Measurements from ENCODE around the gene MYBPC3.

The MYBPC3 gene

GRCh38 chr11:47392546-47393162, 40.2 kb upstream of the MYBPC3 start:
- DNase-seq (ENCODE audit: extremely low read depth, insufficient read length) = no peak
- no peaks in the 10 kb centered on the region for H3K27me3 ChIP-seq (replicated peaks; ENCODE audit: control insufficient read depth, insufficient read depth, low read length)
- H3K4me3 ChIP-seq (replicated peaks; ENCODE audit: low read depth, low read length) = no peak overlapping the region
- TF ChIP-seq, protein P1, sequence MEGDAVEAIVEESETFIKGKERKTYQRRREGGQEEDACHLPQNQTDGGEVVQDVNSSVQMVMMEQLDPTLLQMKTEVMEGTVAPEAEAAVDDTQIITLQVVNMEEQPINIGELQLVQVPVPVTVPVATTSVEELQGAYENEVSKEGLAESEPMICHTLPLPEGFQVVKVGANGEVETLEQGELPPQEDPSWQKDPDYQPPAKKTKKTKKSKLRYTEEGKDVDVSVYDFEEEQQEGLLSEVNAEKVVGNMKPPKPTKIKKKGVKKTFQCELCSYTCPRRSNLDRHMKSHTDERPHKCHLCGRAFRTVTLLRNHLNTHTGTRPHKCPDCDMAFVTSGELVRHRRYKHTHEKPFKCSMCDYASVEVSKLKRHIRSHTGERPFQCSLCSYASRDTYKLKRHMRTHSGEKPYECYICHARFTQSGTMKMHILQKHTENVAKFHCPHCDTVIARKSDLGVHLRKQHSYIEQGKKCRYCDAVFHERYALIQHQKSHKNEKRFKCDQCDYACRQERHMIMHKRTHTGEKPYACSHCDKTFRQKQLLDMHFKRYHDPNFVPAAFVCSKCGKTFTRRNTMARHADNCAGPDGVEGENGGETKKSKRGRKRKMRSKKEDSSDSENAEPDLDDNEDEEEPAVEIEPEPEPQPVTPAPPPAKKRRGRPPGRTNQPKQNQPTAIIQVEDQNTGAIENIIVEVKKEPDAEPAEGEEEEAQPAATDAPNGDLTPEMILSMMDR (IDR thresholded peaks at IDR 0.05; ENCODE audit: insufficient read depth, low read length, poor library complexity, severe bottlenecking) = no peak
- no peaks in the 10 kb centered on the region for H3K36me3 ChIP-seq (ENCODE audit: control insufficient read depth, insufficient read depth, low read length)

- Histone ChIP-seq H3K36me3 (ENCODE audit: control insufficient read depth, insufficient read depth, low read length) (no peaks in the 10 kb centered on the region), H3K4me3 (replicated peaks; ENCODE audit: low read depth, low read length) (no peak overlapping the region), H3K27me3 (replicated peaks; ENCODE audit: control insufficient read depth, insufficient read depth, low read length) (no peaks in the 10 kb centered on the region)
- TF ChIP-seq, protein P1 (IDR thresholded peaks at IDR 0.05; ENCODE audit: insufficient read depth, low read length, poor library complexity, severe bottlenecking) = no peak
- DNase-seq (ENCODE audit: extremely low read depth, insufficient read length) = no peak
These were observed 39.4 kb upstream of the MYBPC3 start for GRCh38 chr11:47391711-47392432.

- no peak for DNase-seq (ENCODE audit: extremely low read depth, insufficient read length)
- H3K36me3 ChIP-seq (ENCODE audit: control insufficient read depth, insufficient read depth, low read length) = no peaks in the 10 kb centered on the region
- TF ChIP-seq, protein P1 (IDR thresholded peaks at IDR 0.05; ENCODE audit: insufficient read depth, low read length, poor library complexity, severe bottlenecking) = no peak
- H3K27me3 ChIP-seq (replicated peaks; ENCODE audit: control insufficient read depth, insufficient read depth, low read length) = no peaks in the 10 kb centered on the region
- H3K4me3 ChIP-seq (replicated peaks; ENCODE audit: low read depth, low read length) = no peak overlapping the region
These were observed 38.6 kb upstream of the MYBPC3 start for GRCh38 chr11:47391077-47391583.

DNA sequence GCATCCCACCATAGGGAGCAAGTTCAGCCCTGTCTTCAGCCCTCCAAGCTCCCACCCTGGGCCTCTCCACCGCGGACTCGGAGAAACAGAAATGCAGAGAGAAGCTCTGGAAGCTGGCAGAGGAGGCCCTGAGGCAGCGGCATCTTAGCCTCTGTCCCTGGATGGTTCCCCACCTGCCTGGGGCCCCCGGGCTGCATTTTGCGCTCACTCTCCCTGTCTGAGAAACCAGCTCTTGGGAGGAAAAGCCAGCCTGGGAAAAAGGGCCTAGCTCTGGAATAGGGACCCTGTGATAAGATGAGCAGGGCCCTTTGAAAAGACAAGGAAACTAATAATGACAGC, 37.9 kb upstream of the MYBPC3 start:
- no peaks in the 10 kb centered on the region for H3K36me3 ChIP-seq (ENCODE audit: control insufficient read depth, insufficient read depth, low read length)
- H3K27me3 ChIP-seq (replicated peaks; ENCODE audit: control insufficient read depth, insufficient read depth, low read length) = no peaks in the 10 kb centered on the region
- TF ChIP-seq, protein P1 (IDR thresholded peaks at IDR 0.05; ENCODE audit: insufficient read depth, low read length, poor library complexity, severe bottlenecking) = no peak
- H3K4me3 ChIP-seq (replicated peaks; ENCODE audit: low read depth, low read length) = no peak overlapping the region
- DNase-seq (ENCODE audit: extremely low read depth, insufficient read length) = no peak

DNA sequence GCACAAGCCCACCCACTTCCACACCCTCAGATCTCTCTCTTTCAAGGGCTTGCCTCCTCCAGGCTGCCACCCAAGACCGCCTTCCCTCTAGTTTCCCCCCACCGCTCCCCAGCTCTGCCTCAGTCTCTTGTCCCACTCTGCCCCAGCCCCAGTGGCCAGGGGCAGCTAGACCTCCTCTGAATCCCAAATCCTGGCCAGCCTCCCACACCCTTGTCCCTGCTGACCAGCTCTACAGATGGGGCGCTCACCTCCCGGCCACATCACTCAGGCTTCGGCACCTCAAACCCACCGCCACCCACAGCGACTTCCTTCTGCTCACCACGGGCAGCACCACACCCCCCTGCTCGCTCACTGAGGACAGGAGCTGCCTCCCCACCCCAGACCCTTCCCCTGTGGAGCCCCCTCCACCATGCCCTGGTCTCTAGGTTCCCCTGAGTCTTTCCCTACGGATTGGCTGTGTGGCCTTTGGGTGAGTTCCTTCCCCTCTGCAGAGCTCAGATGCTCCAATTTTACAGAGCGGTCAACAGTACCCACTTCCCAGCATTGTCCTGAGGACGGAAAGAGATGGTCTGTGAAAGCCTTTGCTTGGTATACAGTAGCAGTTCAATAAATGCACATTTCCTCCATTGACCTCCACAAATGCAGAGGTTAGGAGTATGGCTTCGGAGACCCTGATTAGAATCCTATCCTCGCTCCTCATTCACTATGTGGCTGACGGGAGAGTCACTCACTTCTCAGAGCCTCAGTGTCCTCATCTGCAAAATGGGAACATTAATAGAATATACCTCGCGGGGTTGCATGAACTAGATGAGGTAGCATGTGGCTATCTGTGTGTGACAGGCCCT, 37.3 kb upstream of the MYBPC3 start:
- TF ChIP-seq, protein P1 (IDR thresholded peaks at IDR 0.05; ENCODE audit: insufficient read depth, low read length, poor library complexity, severe bottlenecking) = no peak
- no peak for DNase-seq (ENCODE audit: extremely low read depth, insufficient read length)
- H3K27me3 ChIP-seq (replicated peaks; ENCODE audit: control insufficient read depth, insufficient read depth, low read length) = no peaks in the 10 kb centered on the region
- H3K4me3 ChIP-seq (replicated peaks; ENCODE audit: low read depth, low read length) = no peak overlapping the region
- H3K36me3 ChIP-seq (ENCODE audit: control insufficient read depth, insufficient read depth, low read length) = no peaks in the 10 kb centered on the region
